Gastroesophageal sphincter (tissue), 3 donors: Measurements from ENCODE around the gene CD7.

Source experiments
- CTCF ChIP-seq, 4 experiments: fragments of 200-600 bp in 2 of 4; fragments of 450-650 bp in 2 of 4; sonication (generic) in 1 of 4; IDR thresholded peaks; one replicate each; pipeline ENCODE4 v1.5.1; 2017 to 2019; ENCODE audit warnings: antibody characterized with exemption in 4 of 4, mild to moderate bottlenecking in 2 of 4, moderate library complexity in 2 of 4
- POLR2A ChIP-seq, 2 donors: fragments of 450-650 bp; IDR thresholded peaks; one replicate each; pipeline ENCODE4 v1.6.1; 2017; ENCODE audit warnings: antibody characterized with exemption in 2 of 2, mild to moderate bottlenecking in 2 of 2, moderate library complexity in 1 of 2
- POLR2AphosphoS5 ChIP-seq: sonication (generic); formaldehyde crosslinking; IDR thresholded peaks from one replicate; pipeline ENCODE4 v1.6.1; 2017; ENCODE audit warnings: antibody characterized with exemption

- TF ChIP-seq CTCF (IDR thresholded peaks at IDR 0.05) (no peak), POLR2A (IDR thresholded peaks at IDR 0.05) (no peak), POLR2AphosphoS5 (no peak)
These were observed 726 bp upstream of the CD7 start for GRCh38 chr17:82318169-82318498.
